ENCODE results near the gene INPP4B.
"Not testable (repeated sequence)": the region's sequence is repeated elsewhere in the genome, so short reads cannot be mapped to it uniquely, and the experiment has no call there.

INPP4B gene

GRCh38 chr4:142112451-142112850, 733.6 kb downstream of the INPP4B start:
- no peak for DNase-seq

GRCh38 chr4:142110136-142110535, 736.0 kb downstream of the INPP4B start:
- DNase-seq, result no peak

GRCh38 chr4:142104041-142104440, 742.1 kb downstream of the INPP4B start:
- DNase-seq, result no peak

DNA sequence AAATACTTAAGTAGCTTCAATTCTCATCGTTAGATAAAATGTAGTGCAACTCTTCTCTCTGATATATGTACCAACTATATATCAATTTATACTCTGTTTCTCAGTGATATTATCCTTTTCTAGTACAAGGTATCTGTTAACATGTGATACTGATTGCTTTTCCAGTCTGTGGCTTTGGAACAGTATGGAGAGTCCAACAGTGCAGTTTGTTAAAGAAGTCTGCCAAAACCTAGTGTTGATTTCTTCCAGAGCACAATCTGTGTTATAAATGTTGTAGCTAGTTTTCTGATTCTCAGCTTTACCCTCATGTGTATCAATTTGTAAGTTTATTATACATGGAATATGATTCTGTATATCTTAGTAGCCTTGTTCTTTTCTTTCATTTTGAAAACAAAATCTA, 744.7 kb downstream of the INPP4B start:
- no peak for DNase-seq

DNA sequence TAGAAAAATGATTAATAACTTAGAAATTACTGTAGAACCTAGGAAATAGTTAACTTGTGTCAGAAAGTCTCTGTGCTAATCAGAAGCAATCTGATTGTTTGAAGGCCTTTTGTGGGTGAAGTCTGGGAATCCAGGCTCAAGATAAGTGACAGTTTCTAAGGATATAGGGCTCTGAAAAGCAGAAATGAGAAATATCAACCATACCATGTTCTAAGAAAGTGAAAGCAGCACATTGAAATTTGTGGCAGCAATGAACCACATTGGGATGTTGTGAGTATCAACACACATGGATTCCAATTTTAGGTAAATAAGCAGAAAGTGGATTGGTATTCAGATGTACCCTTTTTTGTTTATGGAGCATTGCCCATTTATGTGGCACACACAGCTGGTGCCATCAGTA, 745.2 kb downstream of the INPP4B start:
- no peak for DNase-seq

GRCh38 chr4:142098900-142099545, 747.1 kb downstream of the INPP4B start:
- no peak for DNase-seq

DNA sequence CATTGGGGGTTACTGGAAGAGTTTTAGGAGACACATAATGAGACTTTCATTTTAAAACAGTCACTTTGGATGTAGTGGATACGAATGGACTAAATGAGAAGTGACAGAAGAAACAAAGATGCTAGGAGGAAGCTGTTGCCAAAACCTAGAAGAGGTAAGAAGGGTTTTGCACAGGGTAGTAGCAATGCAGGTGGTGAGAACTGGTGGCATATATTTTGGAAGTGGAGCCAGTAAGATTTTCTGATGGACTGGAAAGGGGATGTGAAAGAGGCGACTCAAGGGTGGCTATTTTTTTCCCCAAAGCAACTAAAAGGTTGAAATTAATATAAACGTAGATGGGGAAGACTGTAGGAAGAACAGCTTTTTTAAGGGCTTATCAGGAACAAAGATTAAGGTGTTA, 747.7 kb downstream of the INPP4B start:
- DNase-seq, result no peak

- DNase-seq, result no peak
Measured at GRCh38 chr4:142097015-142097414, 749.1 kb downstream of the INPP4B start.

DNA sequence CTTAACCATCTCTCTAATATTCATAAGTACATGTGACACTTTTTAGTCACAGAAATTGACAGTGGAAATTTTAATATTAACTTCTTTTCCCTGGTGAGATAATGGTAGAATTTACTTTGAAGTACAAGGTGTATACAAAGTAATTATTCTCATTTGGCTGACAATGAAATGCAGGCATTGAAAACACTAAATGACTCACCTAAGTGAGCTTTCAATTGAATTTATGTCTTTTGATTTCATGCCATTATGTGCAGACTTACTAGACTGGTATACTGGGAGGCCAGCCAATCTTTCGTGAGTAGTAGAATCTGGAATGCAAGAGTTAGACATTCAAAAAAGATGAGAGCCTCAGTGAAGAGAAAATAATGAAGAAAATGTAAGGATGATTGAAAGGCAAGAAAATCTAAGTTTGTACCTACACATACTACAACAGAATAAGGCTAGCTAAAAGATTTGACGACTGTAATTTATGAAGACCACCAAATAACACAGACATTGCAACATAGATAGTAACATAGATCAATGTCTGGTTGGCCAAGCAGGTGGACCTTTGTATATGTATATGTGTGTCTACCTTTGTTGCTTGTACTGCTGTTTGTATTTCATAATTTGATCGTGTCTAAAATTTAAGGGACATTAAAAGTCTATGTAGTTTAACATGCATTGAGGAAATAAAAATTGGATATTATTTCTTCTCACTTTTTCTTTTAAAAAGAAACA, 750.1 kb downstream of the INPP4B start:
- DNase-seq, result no peak

- DNase-seq, result no peak
Measured at GRCh38 chr4:142092941-142093340, 753.2 kb downstream of the INPP4B start.

- DNase-seq, result no peak
Measured at GRCh38 chr4:142091691-142092182, 754.4 kb downstream of the INPP4B start.

- no peak for DNase-seq
Measured at GRCh38 chr4:142091085-142091513, 755.0 kb downstream of the INPP4B start.

DNA sequence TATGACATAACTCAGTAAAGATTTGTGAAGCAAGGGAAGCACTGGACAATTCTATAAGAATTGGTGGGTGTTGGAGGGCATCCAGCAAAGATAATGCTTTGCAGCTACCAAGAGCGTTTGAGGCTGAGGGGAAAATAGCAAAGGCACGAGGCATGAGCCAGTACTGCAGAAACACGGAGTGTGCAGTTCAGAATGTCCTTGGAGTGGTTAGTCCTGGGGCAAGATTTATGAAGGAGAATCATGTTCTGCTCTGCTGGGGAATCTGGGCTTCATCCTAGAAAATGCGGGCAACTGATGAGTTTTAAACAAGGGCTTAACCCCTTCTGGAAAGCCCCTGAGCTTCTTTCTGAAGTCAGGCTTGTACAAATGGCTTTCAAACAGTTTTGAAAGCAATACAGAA, 757.2 kb downstream of the INPP4B start:
- DNase-seq, result no peak

DNA sequence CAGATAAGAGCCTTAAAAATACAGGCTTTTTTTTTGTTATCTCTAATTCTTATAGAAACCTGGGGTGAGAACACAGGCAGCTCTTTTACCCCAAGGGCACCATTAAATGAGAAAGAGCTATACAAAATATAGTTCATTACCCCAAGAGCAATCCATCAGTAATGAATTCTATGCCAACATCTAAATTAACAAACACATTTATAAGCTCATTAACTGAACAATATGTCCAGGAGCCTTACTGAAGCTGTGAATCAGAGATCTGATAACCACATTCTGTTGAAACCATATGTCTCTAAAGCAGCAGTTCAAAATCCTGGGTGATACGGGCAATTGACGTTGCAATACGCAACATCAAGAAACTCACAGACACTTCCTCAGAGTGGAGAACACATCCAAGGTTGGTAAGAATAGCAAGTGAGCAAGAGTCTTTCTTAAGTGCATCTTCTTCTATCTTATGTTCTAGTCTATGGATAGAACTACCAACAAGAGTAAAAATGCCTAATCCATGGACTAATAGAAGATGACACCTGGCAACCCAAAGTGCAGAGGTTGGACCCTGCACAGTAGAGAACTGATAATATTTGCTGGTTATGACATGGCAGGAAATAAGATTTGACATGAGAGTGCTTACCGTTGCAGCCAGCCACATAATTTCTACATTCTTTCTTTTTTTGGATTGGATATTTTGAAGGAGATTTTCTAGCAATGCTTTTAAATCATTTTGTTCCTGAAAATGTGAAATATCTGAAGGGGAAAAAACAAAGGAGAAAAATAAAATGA, 760.4 kb downstream of the INPP4B start:
- DNase-seq, result no peak

GRCh38 chr4:142083264-142083663, 762.8 kb downstream of the INPP4B start:
- DNase-seq, result no peak

DNA sequence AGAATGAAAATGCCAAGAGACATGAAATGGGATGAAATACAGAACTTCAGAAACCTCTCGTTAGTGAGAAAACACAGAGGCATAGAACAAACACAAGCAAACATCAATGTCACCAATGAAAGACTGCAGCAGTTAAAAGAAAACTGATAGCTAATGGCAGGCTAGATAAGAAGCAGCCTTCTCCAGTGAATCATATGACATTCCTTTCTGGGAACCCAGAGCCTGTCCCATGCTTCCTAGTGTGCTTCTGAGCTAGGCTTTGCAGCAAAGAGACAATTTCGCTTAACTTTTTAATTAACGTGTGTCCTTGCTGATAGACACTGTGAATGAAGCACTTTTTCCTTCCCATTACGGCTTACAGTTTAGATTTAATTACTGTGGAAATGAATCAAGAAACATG, 765.1 kb downstream of the INPP4B start:
- no peak for DNase-seq

GRCh38 chr4:142079959-142080358, 766.1 kb downstream of the INPP4B start:
- no peak for DNase-seq

- no peak for DNase-seq
Measured at GRCh38 chr4:142077048-142077447, 769.1 kb downstream of the INPP4B start.

GRCh38 chr4:142068304-142068703, 777.8 kb downstream of the INPP4B start:
- not testable (repeated sequence) for DNase-seq

DNA sequence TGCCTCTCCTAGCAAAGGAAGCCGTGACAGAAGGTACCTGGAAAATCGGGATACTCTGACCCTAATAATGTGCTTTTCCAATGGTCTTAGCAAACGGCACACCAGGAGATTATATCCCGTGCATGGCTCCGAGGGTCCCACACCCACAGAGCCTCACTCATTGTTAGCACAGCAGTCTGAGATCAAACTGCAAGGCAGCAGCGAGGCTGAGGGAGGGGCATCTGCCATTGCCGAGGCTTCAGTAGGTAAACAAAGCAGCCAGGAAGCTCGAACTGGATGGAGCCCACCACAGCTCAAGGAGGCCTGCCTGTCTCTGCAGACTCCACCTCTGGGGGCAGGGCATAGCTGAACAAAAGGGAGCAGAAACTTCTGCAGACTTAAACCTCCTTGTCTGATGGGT, 779.5 kb downstream of the INPP4B start:
- DNase-seq, result not testable (repeated sequence)

GRCh38 chr4:142065086-142065647, 780.9 kb downstream of the INPP4B start:
- DNase-seq, result no peak

- DNase-seq, result no peak
Measured at GRCh38 chr4:142064181-142064580, 781.9 kb downstream of the INPP4B start.

GRCh38 chr4:142045996-142046395, 800.1 kb downstream of the INPP4B start:
- no peak for DNase-seq

Measured in NCI-H526 treated with DMSO at 0.1 percent for 48 hours (cell line).